ENCODE measurements around the gene PTHLH. TPM values are rescaled to one million over a fixed set of nuclear protein-coding genes. Genes with fewer than 3 reads are reported as not detected.

Gene PTHLH
- total RNA-seq, 1 experiment from 2014 or later, result 0.35 TPM

- Mint-ChIP-seq H3K27ac (no peak overlapping the region), H3K36me3 (ENCODE audit: insufficient read depth in 1 of 3, low read depth in 3 of 3) (peaks cover 0 to 4% (median 0%) of the 10 kb centered on the region in 3 experiments; a peak in 1 of 7 replicates), H3K4me1 (no peaks in the 10 kb centered on the region), H3K27me3 (ENCODE audit: low read depth) (no peaks in the 10 kb centered on the region; the same call in 1 of the 2 replicates), H3K4me3 (no peak overlapping the region), H3K9me3 (no peaks in the 10 kb centered on the region; a peak in 2 of 5 replicates)
- Histone ChIP-seq H2AK5ac (ENCODE audit: insufficient read length, low read length) (no peak overlapping the region), H3K79me1 (ENCODE audit: insufficient read depth, low read depth, low read length, poor library complexity, severe bottlenecking) (no peaks in the 10 kb centered on the region), H2BK15ac (ENCODE audit: low read depth, low read length) (no peak overlapping the region), H3K27ac (ENCODE audit: insufficient read length, low read depth, low read length) (no peak overlapping the region), H3K23ac (ENCODE audit: insufficient read length, low read depth, low read length) (no peak overlapping the region), H2BK20ac (ENCODE audit: low read depth, low read length, poor library complexity, severe bottlenecking) (no peak overlapping the region), H3K56ac (ENCODE audit: insufficient read length, low read depth, low read length) (no peak overlapping the region), H3K4me1 (ENCODE audit: insufficient read depth, low read length) (no peaks in the 10 kb centered on the region), H4K20me1 (ENCODE audit: control insufficient read depth, insufficient read depth, insufficient read length) (no peaks in the 10 kb centered on the region), H4K8ac (replicated peaks; ENCODE audit: insufficient read length, low read depth, low read length) (no peak overlapping the region), H4K5ac (ENCODE audit: insufficient read length, low read depth, low read length) (no peak overlapping the region), H3K18ac (ENCODE audit: insufficient read length, low read depth, low read length) (no peak overlapping the region), H3T11ph (ENCODE audit: low read length) (no peak overlapping the region), H3K9me3 (ENCODE audit: control insufficient read depth, low read depth, low read length) (no peaks in the 10 kb centered on the region), H3K14ac (ENCODE audit: insufficient read depth, low read length) (no peak overlapping the region), H3K4me2 (ENCODE audit: insufficient read depth, insufficient read length, low read length) (no peak overlapping the region), H2BK5ac (ENCODE audit: insufficient read length, low read length) (no peak overlapping the region), H2BK120ac (ENCODE audit: low read depth, low read length, poor library complexity, severe bottlenecking) (no peak overlapping the region), H2BK12ac (ENCODE audit: insufficient read length, low read depth, low read length) (no peak overlapping the region), H3K79me2 (ENCODE audit: insufficient read depth, low read length) (no peaks in the 10 kb centered on the region), H3K9ac (ENCODE audit: extremely low read depth, insufficient read length, low read length) (no peak overlapping the region), H3K27me3 (ENCODE audit: insufficient read depth, low read length) (no peaks in the 10 kb centered on the region; the same call in 1 of the 2 replicates), H4K91ac (ENCODE audit: insufficient read length, low read depth, low read length) (no peak overlapping the region), H3K23me2 (ENCODE audit: insufficient read length, low read depth, low read length, poor library complexity, severe bottlenecking) (no peaks in the 10 kb centered on the region), H3K4ac (ENCODE audit: low read depth, low read length) (no peak overlapping the region), H2AFZ (ENCODE audit: low read length) (no peak overlapping the region)
- TF ChIP-seq CTCF (conservative IDR thresholded peaks at IDR 0.05), result no peak
- WGBS (ENCODE audit: extremely low coverage, insufficient read length, low lambda C conversion rate), result no CpG with 5 or more reads among the region's 4 CpGs
- no peak for DNase-seq
These were observed 32.3 kb downstream of the PTHLH start for GRCh38 chr12:27940245-27940644.

All from H9 (cell line).